PFSK-1 (cell line): ENCODE measurements around the gene ABCB8.

Source experiments
- POLR2AphosphoS5 ChIP-seq: IDR thresholded peaks from 2 replicates; pipeline ENCODE4 v1.6.1; 2012; ENCODE audit warnings: low read depth, mild to moderate bottlenecking, control low read depth, low read length, moderate library complexity
- TAF1 ChIP-seq: IDR thresholded peaks from 2 replicates; pipeline ENCODE4 v1.6.1; 2012; ENCODE audit warnings: low read length, control low read depth, borderline replicate concordance; ENCODE audit not compliant: insufficient read depth
- TF ChIP-seq, protein P1 (sequence below), 2 experiments: IDR thresholded peaks; 2 replicates each; pipeline versions ENCODE4 v1.6.1 to v1.8.0; 2011 to 2012; ENCODE audit warnings: low read depth in 2 of 2, low read length in 2 of 2, control low read depth in 1 of 2, inconsistent platforms in 1 of 2, mild to moderate bottlenecking in 1 of 2, moderate library complexity in 1 of 2; ENCODE audit not compliant: insufficient read depth in 1 of 2

DNA sequence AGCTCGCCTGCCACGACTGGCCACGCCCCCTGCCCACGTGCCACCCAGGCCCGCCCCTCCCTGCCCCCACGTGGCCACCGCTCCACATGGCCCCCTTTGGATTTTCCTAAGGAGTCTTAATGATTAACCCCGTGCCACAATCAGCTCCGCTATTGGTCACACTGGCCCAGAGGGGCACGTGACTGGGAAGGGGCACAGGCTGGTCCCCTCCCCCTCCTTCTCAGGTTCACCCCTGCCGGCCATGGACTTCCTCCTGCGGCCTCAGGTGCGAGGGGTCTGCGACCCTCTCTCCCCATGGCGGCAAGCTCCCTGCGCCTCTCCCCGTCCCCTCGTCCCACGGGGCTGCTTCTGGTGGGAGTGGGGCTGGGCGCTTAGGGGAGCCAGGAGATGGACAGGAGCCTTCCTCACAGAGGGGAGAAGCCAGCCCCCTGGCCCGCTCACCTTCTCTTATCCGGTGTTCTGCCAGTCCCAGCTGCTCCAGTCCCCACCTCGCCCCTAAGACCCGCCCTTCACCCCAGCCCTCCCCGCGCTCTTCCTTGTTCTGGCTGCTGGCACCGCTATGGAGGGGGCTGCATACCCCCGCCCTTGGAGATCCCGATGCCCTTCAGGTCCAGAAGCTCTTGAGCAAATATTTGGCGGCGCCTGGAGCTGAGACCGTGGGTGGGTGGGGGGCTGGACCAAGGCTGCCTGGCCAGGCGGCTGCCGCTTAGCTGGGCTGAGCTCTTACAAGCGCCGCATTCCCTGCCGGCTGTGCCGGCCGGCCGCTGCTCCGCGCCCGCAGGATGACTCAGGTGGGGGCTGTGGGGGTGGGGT is 34.4 kb downstream of the ABCB8 start:
- TF ChIP-seq POLR2AphosphoS5 (no peak), TAF1 (no peak)
- TF ChIP-seq, protein P1, sequence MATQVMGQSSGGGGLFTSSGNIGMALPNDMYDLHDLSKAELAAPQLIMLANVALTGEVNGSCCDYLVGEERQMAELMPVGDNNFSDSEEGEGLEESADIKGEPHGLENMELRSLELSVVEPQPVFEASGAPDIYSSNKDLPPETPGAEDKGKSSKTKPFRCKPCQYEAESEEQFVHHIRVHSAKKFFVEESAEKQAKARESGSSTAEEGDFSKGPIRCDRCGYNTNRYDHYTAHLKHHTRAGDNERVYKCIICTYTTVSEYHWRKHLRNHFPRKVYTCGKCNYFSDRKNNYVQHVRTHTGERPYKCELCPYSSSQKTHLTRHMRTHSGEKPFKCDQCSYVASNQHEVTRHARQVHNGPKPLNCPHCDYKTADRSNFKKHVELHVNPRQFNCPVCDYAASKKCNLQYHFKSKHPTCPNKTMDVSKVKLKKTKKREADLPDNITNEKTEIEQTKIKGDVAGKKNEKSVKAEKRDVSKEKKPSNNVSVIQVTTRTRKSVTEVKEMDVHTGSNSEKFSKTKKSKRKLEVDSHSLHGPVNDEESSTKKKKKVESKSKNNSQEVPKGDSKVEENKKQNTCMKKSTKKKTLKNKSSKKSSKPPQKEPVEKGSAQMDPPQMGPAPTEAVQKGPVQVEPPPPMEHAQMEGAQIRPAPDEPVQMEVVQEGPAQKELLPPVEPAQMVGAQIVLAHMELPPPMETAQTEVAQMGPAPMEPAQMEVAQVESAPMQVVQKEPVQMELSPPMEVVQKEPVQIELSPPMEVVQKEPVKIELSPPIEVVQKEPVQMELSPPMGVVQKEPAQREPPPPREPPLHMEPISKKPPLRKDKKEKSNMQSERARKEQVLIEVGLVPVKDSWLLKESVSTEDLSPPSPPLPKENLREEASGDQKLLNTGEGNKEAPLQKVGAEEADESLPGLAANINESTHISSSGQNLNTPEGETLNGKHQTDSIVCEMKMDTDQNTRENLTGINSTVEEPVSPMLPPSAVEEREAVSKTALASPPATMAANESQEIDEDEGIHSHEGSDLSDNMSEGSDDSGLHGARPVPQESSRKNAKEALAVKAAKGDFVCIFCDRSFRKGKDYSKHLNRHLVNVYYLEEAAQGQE (IDR thresholded peaks at IDR 0.05; ENCODE audit: insufficient read depth in 1 of 2, low read depth in 2 of 2, low read length in 2 of 2) = no peak
